Measurements from ENCODE around the gene PANX2.

GRCh38 chr22:50146439-50147238 lies 23.9 kb upstream of the PANX2 start:
- TF ChIP-seq CTCF (IDR thresholded peaks at IDR 0.05): peak in 5 of 7 experiments; percentile 53 to 77 (median 76)
- no peak for TF ChIP-seq POLR2A (IDR thresholded peaks at IDR 0.05)
- no peak for TF ChIP-seq POLR2AphosphoS5 (IDR thresholded peaks at IDR 0.05)
